ENCODE measurements around the gene GDF7. TPM values are rescaled to one million over a fixed set of nuclear protein-coding genes. Genes with fewer than 3 reads are reported as not detected.

Gene GDF7
- total and polyA plus RNA-seq, 2 of the 4 experiments (the other 2 are of a cell fraction), result under 0.01 to 0.02 TPM

GRCh38 chr2:20641123-20641985, 25.6 kb upstream of the GDF7 start:
- Histone ChIP-seq H3K27ac (ENCODE audit: insufficient read depth, low read length) (no peak overlapping the region), H3K9me1 (ENCODE audit: insufficient read depth, low read length) (0 out of 2 replicates have a peak, but pooled peaks cover 3% of the 10 kb centered on the region), H2BK20ac (ENCODE audit: low read depth, low read length) (no peak overlapping the region), H3K36me3 (ENCODE audit: control insufficient read depth, insufficient read depth, low read length) (peaks cover 35% of the 10 kb centered on the region; the same call in 1 of the 2 replicates), H4K91ac (ENCODE audit: insufficient read depth, low read depth, low read length) (no peak overlapping the region), H3K79me1 (ENCODE audit: low read depth in 1 of 2, low read length in 2 of 2) (peaks cover 0 to 22% of the 10 kb centered on the region in 2 experiments; a peak in 1 of 4 replicates), H3K14ac (replicated peaks; ENCODE audit: low read depth, low read length) (no peak overlapping the region), H3K9me3 (ENCODE audit: control insufficient read depth, insufficient read depth, low read length) (no peaks in the 10 kb centered on the region), H4K20me1 (ENCODE audit: insufficient read depth, low read length) (peaks cover 18% of the 10 kb centered on the region), H3K4ac (ENCODE audit: low read depth, low read length) (no peak overlapping the region; the same call in 1 of the 2 replicates), H3K9ac (ENCODE audit: low read depth, low read length) (no peak overlapping the region), H4K8ac (ENCODE audit: low read depth in 2 of 2, low read length in 2 of 2) (no peak overlapping the region), H2BK120ac (ENCODE audit: low read depth, low read length) (no peak overlapping the region), H3K4me3 (ENCODE audit: insufficient read depth, low read depth, low read length) (no peak overlapping the region), H3K27me3 (ENCODE audit: control insufficient read depth, insufficient read depth, low read length) (no peaks in the 10 kb centered on the region), H3K4me2 (ENCODE audit: low read depth, low read length) (no peak overlapping the region), H3K4me1 (ENCODE audit: control insufficient read depth, insufficient read depth, low read length) (no peaks in the 10 kb centered on the region), H3K56ac (ENCODE audit: extremely low read depth, insufficient read depth, low read length) (no peak overlapping the region), H2AK9ac (replicated peaks; ENCODE audit: low read depth, low read length, poor library complexity) (peak overlapping the region; percentile 86), H3K18ac (ENCODE audit: low read depth, low read length) (no peak overlapping the region), H2BK5ac (ENCODE audit: low read depth, low read length, poor library complexity, severe bottlenecking) (no peak overlapping the region), H3K23ac (ENCODE audit: low read depth, low read length) (no peak overlapping the region; the same call in 1 of the 2 replicates), H4K5ac (ENCODE audit: low read depth, low read length) (no peak overlapping the region), H2AFZ (replicated peaks; ENCODE audit: low read length, poor library complexity) (peak overlapping the region; percentile 2), H2BK15ac (ENCODE audit: low read depth, low read length) (no peak overlapping the region), H2AK5ac (ENCODE audit: low read depth, low read length) (0 out of 2 replicates have a peak overlapping the region, but pooled peaks have one; percentile 66)
- TF ChIP-seq MXI1 (IDR thresholded peaks at IDR 0.05; ENCODE audit: borderline replicate concordance, low read depth, low read length) (no peak), MAFK (IDR thresholded peaks at IDR 0.05; ENCODE audit: low read depth, low read length) (no peak), USF2 (IDR thresholded peaks at IDR 0.05; ENCODE audit: low read depth, low read length) (peak; percentile 73), BHLHE40 (IDR thresholded peaks at IDR 0.05; ENCODE audit: low read depth, low read length) (peak; percentile 67), CHD1 (IDR thresholded peaks at IDR 0.05; ENCODE audit: low read depth, low read length) (no peak), RFX5 (IDR thresholded peaks at IDR 0.05; ENCODE audit: low read depth, low read length) (no peak), CEBPB (IDR thresholded peaks at IDR 0.05; ENCODE audit: low read depth, low read length) (no peak), FOS (IDR thresholded peaks at IDR 0.05; ENCODE audit: low read depth, low read length) (peak; percentile 10; the same call in 1 of the 2 replicates)
- in situ Hi-C loops (cut with MboI; ENCODE audit: low sequenced_read_pairs) (loop anchor here (5.0 kb wide), 1 partner anchor 244 kb away; no protein-coding TSS in a partner anchor), intact Hi-C loops (cut with micrococcal nuclease) (no loop called here), dilution Hi-C loops (cut with HindIII; ENCODE audit: low sequenced_read_pairs, unreplicated experiment) (loop anchor here (25.0 kb wide), 1 partner anchor 254 kb away; no protein-coding TSS in a partner anchor)
- POLR2A ChIA-PET (ENCODE audit: unreplicated experiment), result no interaction called here
- CTCF ChIA-PET, result interaction anchor here (0.7 to 2.5 kb wide), 6 partner anchors 201 to 265 kb away, joined by 3 to 12 read pairs (median 4); no protein-coding TSS in a partner anchor
- ATAC-seq (ENCODE audit: low read depth) (no peak; the same call in none of the 2 replicates), DNase-seq (peak; percentile 77)
- 83% methylated on average over 19 of the region's 23 CpGs; no CpG with 5 or more reads in 1 of the 2 experiments for WGBS, 2 experiments (ENCODE audit: extremely low coverage in 2 of 2, insufficient read length in 1 of 2)
- no TSS peak for BruUV-seq (replicated peaks)

Measured in IMR-90 (cell line).